Neuron (in vitro differentiated cells): ENCODE measurements around the gene DDTL.
"Not testable (repeated sequence)": the region's sequence is repeated elsewhere in the genome, so short reads cannot be mapped to it uniquely, and the experiment has no call there.

ENCODE experiments used
- H2AFZ ChIP-seq: one replicate; pipeline ENCODE4 v1.6.1; 2013; ENCODE audit warnings: low read depth, mild to moderate bottlenecking, inconsistent platforms, low read length, moderate library complexity
- H3K27me3 ChIP-seq: one replicate; pipeline ENCODE4 v1.6.1; 2013; ENCODE audit warnings: low read length; ENCODE audit not compliant: insufficient read depth
- H3K36me3 ChIP-seq: one replicate; pipeline ENCODE4 v1.6.1; 2013; ENCODE audit warnings: low read length; ENCODE audit not compliant: insufficient read depth
- H3K4me1 ChIP-seq: one replicate; pipeline ENCODE4 v1.6.1; 2013; ENCODE audit warnings: low read length; ENCODE audit not compliant: insufficient read depth
- H3K4me3 ChIP-seq: 2 replicates; pipeline ENCODE4 v1.5.1; 2013; ENCODE audit warnings: mild to moderate bottlenecking, low read length, moderate library complexity
- H3K9me3 ChIP-seq: one replicate; pipeline ENCODE4 v1.6.1; 2013; ENCODE audit warnings: low read length

The DDTL gene

DNA sequence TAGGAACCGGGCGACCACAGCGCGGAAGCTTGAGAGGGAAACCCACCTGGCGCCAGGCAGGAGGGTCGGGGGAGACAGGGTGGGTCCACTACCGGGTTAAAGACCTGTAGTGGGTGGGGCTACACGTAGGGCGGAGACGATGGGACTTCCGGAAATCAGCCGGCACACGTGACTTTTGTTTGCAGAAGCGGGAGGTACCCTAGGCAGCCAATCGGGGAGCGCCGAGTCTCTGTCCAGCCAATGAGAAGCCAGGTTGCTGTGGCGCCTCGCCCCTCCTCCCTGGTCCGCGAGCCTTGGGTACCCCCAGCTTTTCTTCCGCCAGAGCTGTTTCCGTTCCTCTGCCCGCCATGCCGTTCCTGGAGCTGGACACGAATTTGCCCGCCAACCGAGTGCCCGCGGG is at the start of gene DDTL:
DDTL (plus strand) TSS at position 321 of the 400 bp plus-strand sequence; CDS start at position 348, 27 bp downstream.
- not testable (repeated sequence) for H2AFZ ChIP-seq, H3K4me1 ChIP-seq, H3K9me3 ChIP-seq, H3K27me3 ChIP-seq, H3K4me3 ChIP-seq
- H3K36me3 ChIP-seq, result peaks cover 25% of the 10 kb centered on the region

DNA sequence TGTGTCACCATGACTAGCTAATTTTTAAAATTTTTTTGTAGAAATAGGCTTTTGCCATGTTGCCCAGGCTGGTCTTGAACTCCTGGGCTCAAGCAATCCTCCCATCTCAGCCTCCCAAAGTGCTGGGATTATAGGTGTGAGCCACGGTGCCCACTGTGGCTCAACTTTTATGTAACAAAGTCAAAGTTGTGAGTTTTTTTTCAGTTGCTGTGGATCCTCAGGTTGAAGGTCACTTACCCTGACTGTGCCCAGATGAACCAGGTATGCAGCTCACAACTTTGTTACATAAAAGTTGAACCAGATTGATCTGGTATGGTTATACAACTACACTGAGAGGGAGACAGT is 46.4 kb upstream of the DDTL start:
- not testable (repeated sequence) for H2AFZ ChIP-seq, H3K4me3 ChIP-seq, H3K9me3 ChIP-seq, H3K4me1 ChIP-seq, H3K27me3 ChIP-seq
- peaks cover 27% of the 10 kb centered on the region for H3K36me3 ChIP-seq

DNA sequence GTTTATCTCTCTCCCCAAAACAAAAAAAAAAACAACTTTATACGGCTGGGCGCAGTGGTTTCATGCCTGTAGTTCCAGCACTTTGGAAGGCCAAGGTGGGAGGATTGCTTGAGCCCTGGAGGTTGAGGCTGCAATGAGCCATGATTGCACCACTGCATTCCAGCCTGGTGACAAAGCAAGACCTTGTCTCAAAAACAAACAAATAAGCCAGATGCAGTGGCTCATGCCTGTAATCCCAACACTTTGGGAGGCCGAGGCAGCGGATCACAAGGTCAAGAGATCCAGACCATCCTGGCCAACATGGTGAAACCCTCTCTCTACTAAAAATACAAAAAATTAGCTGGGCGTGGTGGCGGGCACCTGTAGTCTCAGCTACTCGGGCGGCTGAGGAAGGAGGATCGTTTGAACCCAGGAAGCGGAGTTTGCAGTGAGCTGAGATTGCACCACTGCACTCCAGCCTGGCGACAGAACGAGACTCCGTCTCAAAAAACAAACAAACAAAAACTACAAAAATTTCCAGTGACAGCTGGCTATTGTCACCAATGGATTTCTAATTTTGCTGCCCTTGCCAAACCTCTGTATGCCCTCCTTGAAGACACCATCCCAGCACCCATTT is 45.0 kb upstream of the DDTL start:
- peaks cover 36% of the 10 kb centered on the region for H3K36me3 ChIP-seq
- peaks cover 11% of the 10 kb centered on the region for H3K9me3 ChIP-seq
- H3K4me3 ChIP-seq, H2AFZ ChIP-seq, H3K4me1 ChIP-seq, H3K27me3 ChIP-seq: not testable (repeated sequence)

DNA sequence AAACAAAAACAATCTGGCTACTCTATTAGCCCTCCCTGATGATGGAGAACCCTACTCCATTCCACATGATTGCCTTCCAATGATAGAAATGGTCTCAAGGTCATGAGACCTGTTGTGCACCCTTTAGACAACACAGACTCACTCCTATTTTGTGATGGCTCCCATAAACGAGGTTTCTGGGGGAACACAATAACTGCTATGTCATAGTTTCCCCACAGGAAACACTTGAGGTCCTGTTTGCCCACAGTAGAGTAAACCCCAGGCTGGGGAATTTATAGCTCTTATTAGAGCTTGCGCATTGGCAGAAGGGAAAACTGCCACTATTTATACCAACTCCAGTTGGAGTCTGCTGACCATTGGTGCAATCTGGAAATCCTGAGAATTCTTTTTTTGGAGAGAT is 43.8 kb upstream of the DDTL start:
- peaks cover 44% of the 10 kb centered on the region for H3K36me3 ChIP-seq

DNA sequence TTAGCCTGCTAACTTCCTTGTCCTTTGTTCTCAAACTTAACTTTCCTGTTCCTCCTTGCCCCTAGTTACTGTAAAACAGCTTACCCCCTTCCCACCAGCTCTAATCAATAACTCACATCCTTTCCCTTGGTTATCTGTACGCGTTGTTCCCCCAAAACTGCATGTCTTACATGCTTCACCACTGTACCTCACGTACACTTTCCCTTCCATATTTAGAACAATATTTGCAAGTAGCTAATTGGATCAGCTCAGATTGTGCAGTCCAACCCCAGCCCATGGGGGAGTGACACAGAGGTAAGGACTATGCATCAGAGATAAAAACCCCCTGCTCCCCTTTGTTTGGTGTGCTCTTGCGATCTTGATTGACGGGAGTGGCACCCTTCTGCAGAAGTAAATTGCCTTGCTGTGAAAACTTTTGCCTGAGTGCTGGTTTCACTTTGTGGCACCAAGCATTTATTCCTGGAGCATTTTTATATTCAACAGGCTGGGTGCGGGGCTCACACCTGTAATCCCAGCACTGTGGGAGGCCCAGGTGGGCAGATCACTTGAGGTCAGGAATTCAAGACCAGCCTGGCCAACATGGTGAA is 41.6 kb upstream of the DDTL start:
- Histone ChIP-seq H2AFZ (no peak overlapping the region), H3K4me3 (no peak overlapping the region), H3K36me3 (peaks cover 58% of the 10 kb centered on the region), H3K4me1 (no peaks in the 10 kb centered on the region), H3K9me3 (peaks cover 13% of the 10 kb centered on the region), H3K27me3 (no peaks in the 10 kb centered on the region)

More for the DNA sequence above, 43.8 kb upstream of the DDTL start:
- Histone ChIP-seq H3K4me3 (no peak overlapping the region), H2AFZ (no peak overlapping the region), H3K4me1 (no peaks in the 10 kb centered on the region), H3K9me3 (peaks cover 11% of the 10 kb centered on the region), H3K27me3 (no peaks in the 10 kb centered on the region)

DNA sequence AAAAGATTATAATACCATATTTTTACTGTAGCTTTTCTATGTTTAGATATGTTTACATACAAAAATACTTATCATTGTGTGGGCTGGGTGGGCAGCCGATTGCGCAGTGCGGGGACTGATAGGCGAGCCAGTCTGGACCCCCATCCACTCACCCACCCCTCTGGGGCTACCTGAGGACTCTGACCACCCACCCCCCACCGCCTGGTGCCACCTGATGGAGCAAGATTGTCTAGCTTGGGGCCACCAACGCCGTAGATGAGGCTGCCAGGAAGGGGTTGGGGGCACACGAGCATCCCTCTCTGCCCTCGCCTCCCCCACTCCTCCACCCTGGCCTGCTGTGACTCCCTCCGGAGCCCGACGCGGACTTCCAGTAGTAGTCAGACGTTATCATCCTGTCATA is 40.1 kb upstream of the DDTL start:
- Histone ChIP-seq H3K4me1 (no peaks in the 10 kb centered on the region), H3K36me3 (peaks cover 58% of the 10 kb centered on the region), H3K9me3 (peaks cover 18% of the 10 kb centered on the region), H2AFZ (no peak overlapping the region), H3K4me3 (no peak overlapping the region), H3K27me3 (no peaks in the 10 kb centered on the region)

DNA sequence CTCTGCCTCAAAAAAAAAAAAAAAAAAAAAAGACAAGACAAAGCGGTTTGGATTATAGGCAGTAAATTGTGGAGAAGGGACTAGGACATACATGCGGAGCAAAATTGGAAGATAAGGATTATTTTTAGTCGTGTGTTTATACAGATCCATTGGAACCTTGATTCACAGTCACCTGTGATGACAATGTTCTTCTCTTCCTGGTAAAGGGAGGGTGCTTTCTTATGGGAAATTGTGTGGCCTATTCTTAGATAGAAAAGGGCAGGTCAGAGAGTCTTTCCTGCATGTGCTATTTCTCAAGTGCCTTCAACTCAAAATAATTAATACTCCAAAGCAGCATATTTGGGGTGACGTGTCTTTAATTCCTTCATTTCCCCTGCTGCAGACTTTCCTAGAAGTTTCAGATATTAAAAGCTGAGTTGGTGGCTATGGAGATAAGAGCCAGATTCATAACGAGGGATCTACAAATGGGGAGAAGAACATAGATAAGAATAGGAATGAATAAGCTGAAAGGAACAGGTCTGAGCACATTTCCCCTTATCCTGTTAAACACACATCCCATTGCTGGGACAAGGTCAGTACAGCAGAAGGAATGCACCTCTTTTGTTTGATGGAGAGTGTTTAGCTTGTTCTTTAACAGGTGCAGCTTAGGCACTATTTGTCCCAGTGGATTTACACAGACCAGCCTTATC is 28.2 kb upstream of the DDTL start:
- Histone ChIP-seq H3K4me1 (no peaks in the 10 kb centered on the region), H3K36me3 (no peaks in the 10 kb centered on the region), H3K9me3 (no peaks in the 10 kb centered on the region), H3K4me3 (no peak overlapping the region), H3K27me3 (no peaks in the 10 kb centered on the region), H2AFZ (no peak overlapping the region)

DNA sequence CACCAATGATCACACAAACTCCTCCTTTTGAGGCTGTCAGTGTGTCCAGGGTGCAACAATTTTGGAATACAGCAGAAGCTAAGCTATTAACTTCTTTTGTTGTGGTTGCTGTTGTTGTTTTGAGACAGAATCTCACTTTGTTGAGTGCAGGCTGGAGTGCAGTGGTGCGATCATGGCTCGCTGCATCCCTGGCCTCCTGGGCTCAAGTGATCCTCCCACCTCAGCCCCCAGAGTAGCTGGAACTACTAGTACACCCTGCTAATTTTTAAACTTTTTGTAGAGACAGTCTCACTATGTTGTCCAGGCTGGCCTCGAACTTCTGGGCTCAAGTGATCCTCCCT is 27.7 kb upstream of the DDTL start:
- Histone ChIP-seq H3K9me3 (no peaks in the 10 kb centered on the region), H2AFZ (no peak overlapping the region), H3K4me3 (no peak overlapping the region), H3K36me3 (no peaks in the 10 kb centered on the region), H3K4me1 (no peaks in the 10 kb centered on the region), H3K27me3 (no peaks in the 10 kb centered on the region)

DNA sequence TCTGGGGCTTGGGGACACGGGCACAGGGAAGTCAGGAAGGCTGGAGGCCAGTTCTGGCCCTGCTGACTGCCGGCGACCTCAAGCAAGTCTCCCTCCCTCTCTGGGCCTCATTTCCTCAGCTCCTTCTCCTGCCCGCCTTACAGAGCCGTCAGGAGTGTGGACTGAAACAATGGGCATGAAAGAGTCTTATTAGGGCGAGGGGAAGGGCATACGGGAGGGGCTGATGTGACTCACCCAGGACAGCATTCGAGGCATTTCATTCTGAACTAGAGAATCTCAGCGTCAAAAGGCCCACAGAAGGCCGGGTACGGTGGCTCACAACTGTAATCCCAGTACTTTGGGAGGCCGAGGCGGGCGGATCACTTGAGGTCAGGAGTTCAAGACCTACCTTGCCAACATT is 26.5 kb upstream of the DDTL start:
- H3K36me3 ChIP-seq, H3K4me1 ChIP-seq, H3K4me3 ChIP-seq, H2AFZ ChIP-seq, H3K9me3 ChIP-seq, H3K27me3 ChIP-seq: not testable (repeated sequence)

DNA sequence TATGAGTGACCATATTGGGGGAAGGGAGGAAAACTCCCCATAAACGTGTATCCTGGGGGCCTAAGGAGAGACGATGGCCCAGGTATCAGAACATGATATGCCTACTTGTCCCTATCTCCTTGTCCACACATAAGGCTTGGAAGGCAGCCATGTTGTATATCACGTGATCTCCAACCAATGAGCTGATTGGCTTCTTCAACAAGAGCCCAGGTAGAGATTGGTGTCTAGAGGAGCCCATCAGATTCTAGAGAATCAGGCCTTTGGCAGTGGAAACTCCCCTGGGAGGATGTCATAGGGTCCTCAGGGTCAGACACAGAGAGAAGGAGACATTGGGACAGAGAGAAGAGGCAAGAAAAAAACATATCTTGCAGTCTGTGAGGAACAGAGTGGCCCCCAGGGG is 19.3 kb upstream of the DDTL start:
- H3K4me3 ChIP-seq, H3K36me3 ChIP-seq, H3K27me3 ChIP-seq, H3K4me1 ChIP-seq, H3K9me3 ChIP-seq, H2AFZ ChIP-seq: not testable (repeated sequence)

DNA sequence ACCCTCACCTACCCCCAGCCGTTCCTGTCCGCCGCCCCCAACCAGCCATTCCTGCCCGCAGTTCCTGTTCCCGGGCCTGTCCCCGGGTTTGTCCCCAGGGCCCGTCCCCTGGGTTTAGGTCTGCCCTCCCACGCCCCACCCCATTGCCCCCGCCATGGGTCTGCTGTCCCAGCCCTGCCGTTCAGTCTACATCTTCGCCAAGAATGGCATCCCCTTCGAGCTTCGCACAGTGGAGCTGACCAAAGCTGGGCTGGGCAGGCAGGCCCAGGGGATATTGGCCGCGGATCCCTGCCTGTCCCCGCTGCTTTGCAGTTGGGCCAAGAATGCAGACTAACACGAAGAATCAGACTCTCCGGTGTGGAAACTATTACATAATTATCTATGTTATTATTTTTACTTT is 16.9 kb upstream of the DDTL start:
- H3K4me3 ChIP-seq, H3K36me3 ChIP-seq, H2AFZ ChIP-seq, H3K27me3 ChIP-seq, H3K9me3 ChIP-seq, H3K4me1 ChIP-seq: not testable (repeated sequence)

DNA sequence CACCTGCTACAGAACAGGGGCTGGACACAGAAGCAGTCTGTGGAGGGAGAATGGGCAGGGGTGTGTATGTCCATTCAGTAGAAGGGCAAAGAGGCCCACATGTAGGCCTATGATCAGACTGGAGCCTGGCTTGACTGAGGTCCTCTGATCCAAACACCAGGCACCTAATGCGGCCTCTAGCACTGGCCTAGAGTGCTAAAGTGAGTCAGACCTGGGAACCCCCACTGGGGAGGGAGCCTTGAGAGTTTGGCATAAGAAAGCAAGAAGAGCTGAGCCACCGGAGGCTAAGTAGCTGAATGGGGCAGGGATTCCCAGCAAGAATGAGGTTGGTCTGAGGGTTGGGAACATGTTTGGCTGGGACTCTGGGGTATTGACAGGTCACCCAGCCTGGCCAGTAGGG is 15.3 kb upstream of the DDTL start:
- H3K36me3 ChIP-seq, H2AFZ ChIP-seq, H3K4me3 ChIP-seq, H3K9me3 ChIP-seq, H3K4me1 ChIP-seq, H3K27me3 ChIP-seq: not testable (repeated sequence)

DNA sequence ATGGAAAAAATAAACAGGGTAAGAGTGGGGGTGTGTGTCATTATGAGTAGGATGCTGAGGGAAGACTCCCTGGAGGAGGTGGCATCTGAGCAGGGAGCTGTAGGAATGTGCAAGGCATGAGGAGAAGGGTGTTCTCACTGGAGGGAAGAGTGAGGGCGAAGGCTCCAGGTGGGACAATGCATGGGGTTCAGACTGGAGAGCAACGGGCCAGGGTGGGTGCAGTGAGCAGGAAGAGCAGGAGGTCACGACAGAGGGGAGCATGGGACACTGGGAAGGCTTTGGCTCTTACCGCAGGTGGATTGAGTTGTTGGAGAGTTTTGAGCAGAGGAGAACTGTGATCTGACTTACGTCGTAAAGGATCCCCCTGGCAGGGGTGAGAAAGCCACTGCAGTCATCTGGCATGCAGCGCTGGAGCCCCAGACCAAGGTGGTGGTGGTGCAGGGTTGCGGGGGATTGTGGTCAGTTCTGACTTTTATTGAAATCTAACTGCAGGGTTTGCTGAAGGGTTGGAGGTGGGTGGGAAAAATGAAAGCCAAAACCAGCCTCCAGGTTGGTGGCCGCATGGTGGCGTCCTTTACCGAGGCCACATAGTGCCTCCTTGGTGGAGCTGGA is 13.8 kb upstream of the DDTL start:
- not testable (repeated sequence) for H3K4me1 ChIP-seq, H3K9me3 ChIP-seq, H3K27me3 ChIP-seq, H3K4me3 ChIP-seq, H2AFZ ChIP-seq, H3K36me3 ChIP-seq

DNA sequence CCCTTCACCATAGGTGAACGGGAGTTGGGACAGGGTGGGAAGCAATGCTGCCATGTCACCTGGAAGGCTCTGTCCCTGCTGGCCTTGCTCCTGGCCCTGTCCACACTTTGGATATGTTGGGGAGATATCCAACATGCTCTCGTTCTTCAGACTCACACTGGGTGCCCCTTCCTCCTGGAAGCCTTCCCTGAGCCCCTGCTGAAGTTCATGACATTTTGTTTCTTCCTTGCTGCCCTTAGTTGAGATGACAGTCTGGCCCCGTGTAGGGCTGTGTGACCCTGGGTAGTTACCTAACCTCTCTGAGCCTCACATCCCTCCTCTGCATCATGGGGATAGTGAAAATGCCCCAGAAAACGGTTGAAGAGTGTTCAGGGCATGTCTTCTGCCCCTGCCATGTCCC is 13.2 kb upstream of the DDTL start:
- H3K9me3 ChIP-seq, H2AFZ ChIP-seq, H3K36me3 ChIP-seq, H3K4me1 ChIP-seq, H3K4me3 ChIP-seq, H3K27me3 ChIP-seq: not testable (repeated sequence)
